Measurements from ENCODE around the gene CLRN3.

CLRN3 gene

DNA sequence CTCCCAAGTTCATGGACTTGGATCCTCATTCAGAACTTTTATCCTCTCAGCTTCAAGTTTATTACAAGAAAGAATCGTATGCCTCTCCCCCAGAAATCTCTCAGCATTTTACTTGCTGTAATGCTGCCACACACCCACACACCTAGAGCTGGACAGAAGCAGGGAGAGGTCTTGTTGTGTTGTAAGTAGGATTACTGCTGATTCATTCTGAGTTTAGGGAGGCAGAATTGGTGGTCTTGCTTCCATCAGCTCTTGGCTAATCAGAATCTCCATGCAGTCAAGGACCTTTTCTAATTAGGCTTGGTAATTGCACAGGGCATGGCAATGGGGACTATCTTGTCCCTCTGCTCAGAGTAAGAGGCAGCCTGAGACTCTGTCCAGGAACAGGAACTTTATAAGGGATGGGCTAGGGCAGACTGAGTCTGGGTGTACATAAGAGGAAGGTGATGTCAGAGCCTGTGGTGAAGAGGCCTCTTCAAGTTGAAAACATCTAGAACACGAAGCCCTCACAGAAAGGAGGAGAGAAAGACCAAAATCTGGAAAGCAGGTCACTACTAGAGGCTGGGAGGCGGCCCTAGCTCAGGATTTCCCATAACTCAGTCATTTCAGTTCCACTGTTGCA is 7.1 kb upstream of the CLRN3 start:
- DNase-seq (ENCODE audit: low read depth), result no peak
- no peak overlapping the region for H3K4me3 ChIP-seq (ENCODE audit: low read length)

GRCh38 chr10:127897177-127897576 is 4.4 kb upstream of the CLRN3 start:
- no peak for TF ChIP-seq CTCF (conservative IDR thresholded peaks at IDR 0.05; ENCODE audit: low read depth, low read length)
- no peak for DNase-seq (ENCODE audit: low read depth)
- no peak overlapping the region for H3K4me3 ChIP-seq (ENCODE audit: low read length)

More for the DNA sequence above, 7.1 kb upstream of the CLRN3 start:
- TF ChIP-seq CTCF (conservative IDR thresholded peaks at IDR 0.05; ENCODE audit: low read depth, low read length), result no peak

- no peak for DNase-seq (ENCODE audit: low read depth)
- no peak for TF ChIP-seq CTCF (conservative IDR thresholded peaks at IDR 0.05; ENCODE audit: low read depth, low read length)
- no peak overlapping the region for H3K4me3 ChIP-seq (ENCODE audit: low read length)
Measured at GRCh38 chr10:127896590-127896989, 3.8 kb upstream of the CLRN3 start.

- no peak for TF ChIP-seq CTCF (conservative IDR thresholded peaks at IDR 0.05; ENCODE audit: low read depth, low read length)
- no peak for DNase-seq (ENCODE audit: low read depth)
- H3K4me3 ChIP-seq (ENCODE audit: low read length), result no peak overlapping the region
Measured at GRCh38 chr10:127894146-127894545, 1.4 kb upstream of the CLRN3 start.

- no peak overlapping the region for H3K4me3 ChIP-seq (ENCODE audit: low read length)
- no peak for TF ChIP-seq CTCF (conservative IDR thresholded peaks at IDR 0.05; ENCODE audit: low read depth, low read length)
- DNase-seq (ENCODE audit: low read depth), result no peak
Measured at GRCh38 chr10:127890832-127891334, 1.9 kb downstream of the CLRN3 start.

DNA sequence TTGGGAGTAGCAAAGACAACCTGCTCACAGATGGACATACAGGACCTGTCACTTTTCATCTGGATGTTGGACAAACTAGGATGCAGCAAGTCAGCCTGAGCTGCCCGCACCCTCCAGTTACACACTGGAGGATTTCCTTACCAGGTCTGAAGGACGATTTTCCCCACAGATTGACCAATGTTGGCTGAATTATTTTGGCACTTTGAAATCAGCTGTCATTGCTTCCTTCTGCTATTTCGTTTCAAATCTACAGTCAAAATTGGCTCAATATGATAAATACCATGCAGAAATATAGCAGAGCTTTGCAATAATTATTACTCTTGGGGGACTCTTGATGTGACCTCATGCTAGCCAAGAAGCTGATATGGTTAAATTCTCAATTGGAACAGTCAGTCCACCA is 2.5 kb downstream of the CLRN3 start:
- DNase-seq (ENCODE audit: low read depth), result no peak
- H3K4me3 ChIP-seq (ENCODE audit: low read length), result no peak overlapping the region
- TF ChIP-seq CTCF (conservative IDR thresholded peaks at IDR 0.05; ENCODE audit: low read depth, low read length), result no peak

DNA sequence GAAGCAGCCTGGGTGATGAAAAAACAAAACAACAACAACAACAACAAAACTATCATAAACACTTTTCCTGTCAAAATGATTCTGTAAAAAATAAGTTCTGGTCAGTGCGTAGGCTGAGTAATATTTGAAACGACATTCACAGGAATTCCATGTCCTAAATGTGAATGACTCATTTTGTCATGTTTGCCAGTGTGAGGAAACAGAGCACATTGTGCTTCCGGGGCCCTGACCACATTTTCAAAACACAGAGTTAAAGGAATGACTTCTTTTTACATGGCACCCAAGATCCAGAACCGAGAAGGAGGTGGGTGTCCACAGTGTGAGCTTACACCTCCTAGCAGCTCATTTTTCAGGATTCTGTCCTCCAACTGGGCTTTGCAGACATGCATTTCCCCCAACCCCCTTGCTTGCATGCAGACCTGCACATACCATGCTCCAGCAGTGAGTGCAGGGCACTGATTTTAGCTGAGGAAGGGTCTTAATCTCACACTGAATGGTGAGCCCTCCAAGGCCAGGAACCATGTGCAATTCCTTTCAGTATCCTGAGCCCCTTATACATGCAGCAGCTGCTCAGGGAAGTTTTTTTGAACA is 3.0 kb downstream of the CLRN3 start:
- no peak for TF ChIP-seq CTCF (conservative IDR thresholded peaks at IDR 0.05; ENCODE audit: low read depth, low read length)
- DNase-seq (ENCODE audit: low read depth), result no peak
- H3K4me3 ChIP-seq (ENCODE audit: low read length), result no peak overlapping the region

All from retinal pigment epithelial cell (primary cell).